Panc1 (cell line): ENCODE data around the gene SLC12A3. TPM values are rescaled to one million over a fixed set of nuclear protein-coding genes. Genes with fewer than 3 reads are reported as not detected.

Experiments used
- ATAC-seq: fragments of 200-7000 bp; cut with Tn5 transposase; 2 replicates; pipeline ENCODE4 v1.9.1; 2020; ENCODE audit warnings: mild to moderate bottlenecking, moderate library complexity
- Bru-seq: library from RNA; stranded (reverse); fragments of 400-500 nt; gene quantifications from one replicate; lab custom pipeline; 2021; lab: Mats Ljungman, UMichigan
- BruChase-seq, 2 experiments: library from RNA; stranded (reverse); fragments of 400-500 nt; gene quantifications; one replicate each; lab custom pipeline; 2021; lab: Mats Ljungman, UMichigan
- BruUV-seq: library from RNA; stranded (reverse); fragments of 400-500 nt; replicated peaks from 2 replicates; lab custom pipeline; 2021; lab: Mats Ljungman, UMichigan
- CTCF ChIA-PET: fragments of 300-600 bp; sonication (Branson Sonifier 250); formaldehyde crosslinking; loops from one replicate; lab custom pipeline; 2022; ENCODE audit warnings: antibody characterized with exemption; lab: Charles Lee
- POLR2A ChIA-PET: fragments of 300-600 bp; sonication (Branson Sonifier 250); formaldehyde crosslinking; loops from one replicate; lab custom pipeline; 2022; ENCODE audit warnings: antibody characterized with exemption; lab: Charles Lee
- DNase-seq: peaks from one replicate; pipeline ENCODE4 v3.0.0-alpha.2; 2010; ENCODE audit warnings: low read depth, low spot score
- H3K27ac ChIP-seq: 2 replicates; pipeline ENCODE4 v1.5.1; 2011; ENCODE audit warnings: mild to moderate bottlenecking, low read length, inconsistent platforms
- H3K27me3 ChIP-seq: fragments of 200-500 bp; sonication (Bioruptor generic); 2 replicates; pipeline ENCODE4 v1.6.0; 2014; ENCODE audit warnings: low read length, inconsistent platforms; ENCODE audit not compliant: control insufficient read depth, insufficient read depth
- H3K36me3 ChIP-seq: fragments of 200-500 bp; sonication (Bioruptor generic); 2 replicates; pipeline ENCODE4 v1.5.1; 2014; ENCODE audit warnings: inconsistent platforms, mild to moderate bottlenecking, low read length, moderate library complexity; ENCODE audit not compliant: control insufficient read depth, insufficient read depth
- H3K4me1 ChIP-seq: 2 replicates; pipeline ENCODE4 v1.5.1; 2011; ENCODE audit warnings: inconsistent platforms, mild to moderate bottlenecking, low read length, moderate library complexity; ENCODE audit not compliant: control insufficient read depth, insufficient read depth
- H3K4me3 ChIP-seq, 2 experiments: 2 replicates each; pipeline ENCODE4 v1.5.1; 2011 to 2012; ENCODE audit warnings: low read depth in 2 of 2, low read length in 2 of 2, mild to moderate bottlenecking in 2 of 2, inconsistent platforms in 1 of 2, moderate library complexity in 1 of 2
- H3K9me3 ChIP-seq: fragments of 200-500 bp; sonication (Bioruptor generic); 2 replicates; pipeline ENCODE4 v1.5.1; 2014; ENCODE audit warnings: low read depth, mild to moderate bottlenecking, inconsistent platforms, low read length, moderate library complexity; ENCODE audit not compliant: control insufficient read depth, insufficient read depth
- POLR2AphosphoS5 ChIP-seq: IDR thresholded peaks from 2 replicates; pipeline ENCODE4 v1.6.1; 2012; ENCODE audit warnings: mild to moderate bottlenecking, low read depth, low read length, moderate library complexity
- SIN3A ChIP-seq: IDR thresholded peaks from 2 replicates; pipeline ENCODE4 v1.6.1; 2012; ENCODE audit warnings: low read depth, mild to moderate bottlenecking, low read length, moderate library complexity, borderline replicate concordance; ENCODE audit not compliant: insufficient read depth
- TCF7L2 ChIP-seq: IDR thresholded peaks from 2 replicates; pipeline ENCODE4 v1.6.1; 2011; ENCODE audit warnings: mild to moderate bottlenecking, low read depth, low read length, inconsistent platforms
- in situ Hi-C: cut with HindIII; loops from 2 replicates; pipeline ENCODE4 v1.10.0; 2016; ENCODE audit warnings: low sequenced_read_pairs, low pct_unique_long_range_greater_than_20kb
- intact Hi-C: fragments of 100-400 bp; cut with micrococcal nuclease; formaldehyde crosslinking; loops from one replicate; pipeline ENCODE4 v1.10.0; 2022; ENCODE audit not compliant: unreplicated experiment
- long read RNA-seq: library from polyadenylated mRNA; unstranded; transcript quantifications from one replicate; pipeline ENCODE4 v2.0.0, GENCODE V29; 2021; ENCODE audit not compliant: unreplicated experiment
- polyA plus RNA-seq: library from polyadenylated mRNA; unstranded; fragments of >200 nt; gene quantifications from one replicate; pipeline ENCODE4 v1.2.1, GENCODE V29; 2012; ENCODE audit warnings: missing spikeins; ENCODE audit not compliant: insufficient read length
- total RNA-seq: library from RNA; stranded (reverse); gene quantifications from one replicate; pipeline ENCODE4 v1.2.1, GENCODE V29; 2021; ENCODE audit not compliant: unreplicated experiment
- TF ChIP-seq, protein P1 (sequence below): fragments of 450-650 bp; IDR thresholded peaks from 2 replicates; pipeline ENCODE4 v1.5.1; 2017; ENCODE audit warnings: mild to moderate bottlenecking
- TF ChIP-seq, protein P2 (sequence below), 2 experiments: IDR thresholded peaks; 2 replicates each; pipeline ENCODE4 v1.6.1; 2011 to 2012; ENCODE audit warnings: low read depth in 2 of 2, control low read depth in 1 of 2, low read length in 1 of 2, mild to moderate bottlenecking in 1 of 2, moderate library complexity in 1 of 2; ENCODE audit not compliant: insufficient read depth in 1 of 2

The SLC12A3 gene, protein sequence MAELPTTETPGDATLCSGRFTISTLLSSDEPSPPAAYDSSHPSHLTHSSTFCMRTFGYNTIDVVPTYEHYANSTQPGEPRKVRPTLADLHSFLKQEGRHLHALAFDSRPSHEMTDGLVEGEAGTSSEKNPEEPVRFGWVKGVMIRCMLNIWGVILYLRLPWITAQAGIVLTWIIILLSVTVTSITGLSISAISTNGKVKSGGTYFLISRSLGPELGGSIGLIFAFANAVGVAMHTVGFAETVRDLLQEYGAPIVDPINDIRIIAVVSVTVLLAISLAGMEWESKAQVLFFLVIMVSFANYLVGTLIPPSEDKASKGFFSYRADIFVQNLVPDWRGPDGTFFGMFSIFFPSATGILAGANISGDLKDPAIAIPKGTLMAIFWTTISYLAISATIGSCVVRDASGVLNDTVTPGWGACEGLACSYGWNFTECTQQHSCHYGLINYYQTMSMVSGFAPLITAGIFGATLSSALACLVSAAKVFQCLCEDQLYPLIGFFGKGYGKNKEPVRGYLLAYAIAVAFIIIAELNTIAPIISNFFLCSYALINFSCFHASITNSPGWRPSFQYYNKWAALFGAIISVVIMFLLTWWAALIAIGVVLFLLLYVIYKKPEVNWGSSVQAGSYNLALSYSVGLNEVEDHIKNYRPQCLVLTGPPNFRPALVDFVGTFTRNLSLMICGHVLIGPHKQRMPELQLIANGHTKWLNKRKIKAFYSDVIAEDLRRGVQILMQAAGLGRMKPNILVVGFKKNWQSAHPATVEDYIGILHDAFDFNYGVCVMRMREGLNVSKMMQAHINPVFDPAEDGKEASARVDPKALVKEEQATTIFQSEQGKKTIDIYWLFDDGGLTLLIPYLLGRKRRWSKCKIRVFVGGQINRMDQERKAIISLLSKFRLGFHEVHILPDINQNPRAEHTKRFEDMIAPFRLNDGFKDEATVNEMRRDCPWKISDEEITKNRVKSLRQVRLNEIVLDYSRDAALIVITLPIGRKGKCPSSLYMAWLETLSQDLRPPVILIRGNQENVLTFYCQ
- total RNA-seq (0.15 TPM), Bru-seq, nascent RNA (percentile 9 among the genes with signal in this experiment), BruChase-seq, experiment 1, labeled RNA remaining after a 2-hour chase (percentile 8 among the genes with signal in this experiment), BruChase-seq, experiment 2, labeled RNA remaining after a 6-hour chase (percentile 4 among the genes with signal in this experiment)
- not detected for polyA plus RNA-seq
- long read RNA-seq: 0 reads

DNA sequence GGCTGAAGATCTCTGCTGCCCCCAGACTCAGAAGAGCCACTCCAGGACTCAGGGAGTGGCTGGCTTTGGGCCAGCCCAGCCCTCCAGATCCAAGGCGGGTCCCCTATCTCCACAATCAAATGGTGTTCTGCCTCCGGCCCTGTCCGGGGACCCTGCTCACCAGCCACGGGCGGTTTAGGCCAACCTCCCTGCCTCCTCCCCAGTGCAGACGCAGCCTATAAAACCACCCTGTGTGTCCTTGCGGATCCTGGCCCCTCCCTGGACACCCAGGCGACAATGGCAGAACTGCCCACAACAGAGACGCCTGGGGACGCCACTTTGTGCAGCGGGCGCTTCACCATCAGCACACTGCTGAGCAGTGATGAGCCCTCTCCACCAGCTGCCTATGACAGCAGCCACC is at the start of gene SLC12A3:
Gene SLC12A3 (plus strand): TSS at position 248 of the 400 bp plus-strand sequence. CDS start 29 bp downstream, at position 277.
- in situ Hi-C loops: no loop called here
- H3K9me3 ChIP-seq: no peaks in the 10 kb centered on the region
- no peaks in the 10 kb centered on the region for H3K36me3 ChIP-seq
- no peak for ATAC-seq
- no peak within 1 kb of the TSS for H3K4me3 ChIP-seq
- POLR2A ChIA-PET: no interaction called here
- TF ChIP-seq TCF7L2 (no peak), SIN3A (no peak), POLR2AphosphoS5 (no peak)
- TF ChIP-seq, protein P1, sequence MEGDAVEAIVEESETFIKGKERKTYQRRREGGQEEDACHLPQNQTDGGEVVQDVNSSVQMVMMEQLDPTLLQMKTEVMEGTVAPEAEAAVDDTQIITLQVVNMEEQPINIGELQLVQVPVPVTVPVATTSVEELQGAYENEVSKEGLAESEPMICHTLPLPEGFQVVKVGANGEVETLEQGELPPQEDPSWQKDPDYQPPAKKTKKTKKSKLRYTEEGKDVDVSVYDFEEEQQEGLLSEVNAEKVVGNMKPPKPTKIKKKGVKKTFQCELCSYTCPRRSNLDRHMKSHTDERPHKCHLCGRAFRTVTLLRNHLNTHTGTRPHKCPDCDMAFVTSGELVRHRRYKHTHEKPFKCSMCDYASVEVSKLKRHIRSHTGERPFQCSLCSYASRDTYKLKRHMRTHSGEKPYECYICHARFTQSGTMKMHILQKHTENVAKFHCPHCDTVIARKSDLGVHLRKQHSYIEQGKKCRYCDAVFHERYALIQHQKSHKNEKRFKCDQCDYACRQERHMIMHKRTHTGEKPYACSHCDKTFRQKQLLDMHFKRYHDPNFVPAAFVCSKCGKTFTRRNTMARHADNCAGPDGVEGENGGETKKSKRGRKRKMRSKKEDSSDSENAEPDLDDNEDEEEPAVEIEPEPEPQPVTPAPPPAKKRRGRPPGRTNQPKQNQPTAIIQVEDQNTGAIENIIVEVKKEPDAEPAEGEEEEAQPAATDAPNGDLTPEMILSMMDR: no peak
- TF ChIP-seq, protein P2, sequence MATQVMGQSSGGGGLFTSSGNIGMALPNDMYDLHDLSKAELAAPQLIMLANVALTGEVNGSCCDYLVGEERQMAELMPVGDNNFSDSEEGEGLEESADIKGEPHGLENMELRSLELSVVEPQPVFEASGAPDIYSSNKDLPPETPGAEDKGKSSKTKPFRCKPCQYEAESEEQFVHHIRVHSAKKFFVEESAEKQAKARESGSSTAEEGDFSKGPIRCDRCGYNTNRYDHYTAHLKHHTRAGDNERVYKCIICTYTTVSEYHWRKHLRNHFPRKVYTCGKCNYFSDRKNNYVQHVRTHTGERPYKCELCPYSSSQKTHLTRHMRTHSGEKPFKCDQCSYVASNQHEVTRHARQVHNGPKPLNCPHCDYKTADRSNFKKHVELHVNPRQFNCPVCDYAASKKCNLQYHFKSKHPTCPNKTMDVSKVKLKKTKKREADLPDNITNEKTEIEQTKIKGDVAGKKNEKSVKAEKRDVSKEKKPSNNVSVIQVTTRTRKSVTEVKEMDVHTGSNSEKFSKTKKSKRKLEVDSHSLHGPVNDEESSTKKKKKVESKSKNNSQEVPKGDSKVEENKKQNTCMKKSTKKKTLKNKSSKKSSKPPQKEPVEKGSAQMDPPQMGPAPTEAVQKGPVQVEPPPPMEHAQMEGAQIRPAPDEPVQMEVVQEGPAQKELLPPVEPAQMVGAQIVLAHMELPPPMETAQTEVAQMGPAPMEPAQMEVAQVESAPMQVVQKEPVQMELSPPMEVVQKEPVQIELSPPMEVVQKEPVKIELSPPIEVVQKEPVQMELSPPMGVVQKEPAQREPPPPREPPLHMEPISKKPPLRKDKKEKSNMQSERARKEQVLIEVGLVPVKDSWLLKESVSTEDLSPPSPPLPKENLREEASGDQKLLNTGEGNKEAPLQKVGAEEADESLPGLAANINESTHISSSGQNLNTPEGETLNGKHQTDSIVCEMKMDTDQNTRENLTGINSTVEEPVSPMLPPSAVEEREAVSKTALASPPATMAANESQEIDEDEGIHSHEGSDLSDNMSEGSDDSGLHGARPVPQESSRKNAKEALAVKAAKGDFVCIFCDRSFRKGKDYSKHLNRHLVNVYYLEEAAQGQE (IDR thresholded peaks at IDR 0.05; ENCODE audit: insufficient read depth in 1 of 2, low read depth in 2 of 2, low read length in 1 of 2): no peak
- BruUV-seq: no TSS peak
- no peak for DNase-seq
- H3K27ac ChIP-seq: no peak within 1 kb of the TSS
- intact Hi-C loops: loop anchor here (10.0 kb wide), 1 partner anchor 430 kb away; no protein-coding TSS in a partner anchor
- H3K27me3 ChIP-seq: no peaks in the 10 kb centered on the region
- peaks cover 13% of the 10 kb centered on the region for H3K4me1 ChIP-seq
- CTCF ChIA-PET: no interaction called here

DNA sequence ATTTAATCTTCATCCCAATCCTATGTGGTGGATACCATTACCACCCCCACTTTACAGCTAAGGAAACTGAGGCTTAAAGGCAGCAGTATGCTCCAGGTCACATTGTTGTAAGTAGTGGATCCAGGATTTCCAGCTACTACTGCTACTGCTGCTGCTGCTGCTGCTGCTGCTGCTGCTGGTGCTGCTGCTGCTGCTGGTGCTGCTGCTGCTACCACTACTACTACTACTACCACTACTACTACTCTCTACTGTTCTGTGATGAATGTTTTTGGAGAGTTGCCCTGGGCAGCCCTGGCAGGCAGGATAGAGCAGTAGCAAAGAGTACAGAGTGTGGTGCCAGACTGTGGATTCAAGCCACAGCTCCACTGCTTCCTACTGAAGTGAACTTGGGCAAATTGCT is 49.3 kb upstream of the SLC12A3 start:
- DNase-seq (no peak), ATAC-seq (no peak; the same call in 1 of the 2 replicates)
- no TSS peak for BruUV-seq
- in situ Hi-C loops (no loop called here), intact Hi-C loops (no loop called here)
- H3K9me3 ChIP-seq: no peaks in the 10 kb centered on the region
- H3K36me3 ChIP-seq: peaks cover 4% of the 10 kb centered on the region; the same call in 1 of the 2 replicates
- peak overlapping the region; percentile 71; the same call in 1 of the 2 replicates for H3K27ac ChIP-seq
- TF ChIP-seq SIN3A (no peak), TCF7L2 (no peak), POLR2AphosphoS5 (no peak)
- TF ChIP-seq, protein P1: no peak
- TF ChIP-seq, protein P2 (IDR thresholded peaks at IDR 0.05; ENCODE audit: insufficient read depth in 1 of 2, low read depth in 2 of 2, low read length in 1 of 2): no peak
- H3K4me3 ChIP-seq: no peak overlapping the region
- H3K4me1 ChIP-seq: peaks cover 23% of the 10 kb centered on the region
- POLR2A ChIA-PET: no interaction called here
- CTCF ChIA-PET: no interaction called here
- H3K27me3 ChIP-seq: no peaks in the 10 kb centered on the region
